ENCODE results near the gene WDR82. TPM values are rescaled to one million over a fixed set of nuclear protein-coding genes. Genes with fewer than 3 reads are reported as not detected.

WDR82 gene
- total and polyA plus RNA-seq, 2 donors from 2014 or later = 20.9 to 75.8 TPM

GRCh38 chr3:52325686-52326085, 47.2 kb upstream of the WDR82 start:
- peak in 1 of 5 donors; percentile 30 for DNase-seq
- Histone ChIP-seq H3K9ac (ENCODE audit: low read length in 3 of 3) (no peak overlapping the region), H3K27me3 (ENCODE audit: control insufficient read depth, insufficient read depth, low read length) (no peaks in the 10 kb centered on the region), H3K36me3 (ENCODE audit: control insufficient read depth in 2 of 3, insufficient read depth in 3 of 3, low read length in 3 of 3) (no peaks in the 10 kb centered on the region), H3K4me3 (ENCODE audit: low read length in 3 of 3) (no peak overlapping the region), H3K4me1 (ENCODE audit: control insufficient read depth in 2 of 3, insufficient read depth in 2 of 3, low read depth in 1 of 3, low read length in 3 of 3) (peaks cover 0 to 11% (median 0%) of the 10 kb centered on the region in 3 donors), H3K27ac (ENCODE audit: low read depth in 2 of 2, low read length in 2 of 2) (no peak overlapping the region), H3K9me3 (ENCODE audit: control insufficient read depth in 2 of 3, insufficient read depth in 1 of 3, low read length in 3 of 3) (no peaks in the 10 kb centered on the region)
- FAIRE-seq = no peak
- intact Hi-C loops (cut with DNase I) = no loop called here
- TF ChIP-seq CTCF (IDR thresholded peaks at IDR 0.05; ENCODE audit: borderline replicate concordance, extremely low read depth, insufficient read depth) = no peak

GRCh38 chr3:52324676-52325075, 46.2 kb upstream of the WDR82 start:
- Histone ChIP-seq H3K27me3 (ENCODE audit: control insufficient read depth, insufficient read depth, low read length) (no peaks in the 10 kb centered on the region), H3K4me3 (ENCODE audit: low read length in 3 of 3) (no peak overlapping the region), H3K27ac (ENCODE audit: low read depth in 2 of 2, low read length in 2 of 2) (peak overlapping the region in 1 of 2 donors; percentile 69), H3K36me3 (ENCODE audit: control insufficient read depth in 2 of 3, insufficient read depth in 3 of 3, low read length in 3 of 3) (no peaks in the 10 kb centered on the region), H3K9ac (ENCODE audit: low read length in 3 of 3) (no peak overlapping the region), H3K4me1 (ENCODE audit: control insufficient read depth in 2 of 3, insufficient read depth in 2 of 3, low read depth in 1 of 3, low read length in 3 of 3) (peaks cover 0 to 11% (median 0%) of the 10 kb centered on the region in 3 donors), H3K9me3 (ENCODE audit: control insufficient read depth in 2 of 3, insufficient read depth in 1 of 3, low read length in 3 of 3) (no peaks in the 10 kb centered on the region)
- DNase-seq (peak in 1 of 5 donors; percentile 53), FAIRE-seq (no peak)
- intact Hi-C loops (cut with DNase I) = no loop called here
- no peak for TF ChIP-seq CTCF (IDR thresholded peaks at IDR 0.05; ENCODE audit: borderline replicate concordance, extremely low read depth, insufficient read depth)

- no peaks in the 10 kb centered on the region for H3K36me3 ChIP-seq (ENCODE audit: control insufficient read depth in 2 of 3, insufficient read depth in 3 of 3, low read length in 3 of 3)
- H3K4me3 ChIP-seq (ENCODE audit: low read length in 3 of 3) = no peak overlapping the region
- H3K9me3 ChIP-seq (ENCODE audit: control insufficient read depth in 2 of 3, insufficient read depth in 1 of 3, low read length in 3 of 3) = no peaks in the 10 kb centered on the region
- no peak overlapping the region for H3K9ac ChIP-seq (ENCODE audit: low read length in 3 of 3)
- DNase-seq (peak in 1 of 5 donors; percentile 60), FAIRE-seq (no peak)
- intact Hi-C loops (cut with DNase I) = no loop called here
- no peak for TF ChIP-seq CTCF (IDR thresholded peaks at IDR 0.05; ENCODE audit: borderline replicate concordance, extremely low read depth, insufficient read depth)
- peaks cover 0 to 11% (median 0%) of the 10 kb centered on the region in 3 donors for H3K4me1 ChIP-seq (ENCODE audit: control insufficient read depth in 2 of 3, insufficient read depth in 2 of 3, low read depth in 1 of 3, low read length in 3 of 3)
- peak overlapping the region; percentile 81 to 82 for H3K27ac ChIP-seq (ENCODE audit: low read depth in 2 of 2, low read length in 2 of 2)
- H3K27me3 ChIP-seq (ENCODE audit: control insufficient read depth, insufficient read depth, low read length) = no peaks in the 10 kb centered on the region
These were observed 45.3 kb upstream of the WDR82 start for GRCh38 chr3:52323526-52324295.

All from kidney (tissue), 14 donors.